ENCODE measurements around the gene GAGE10. TPM values are rescaled to one million over a fixed set of nuclear protein-coding genes. Genes with fewer than 3 reads are reported as not detected.

GAGE10 gene
- total RNA-seq, 4 donors from 2014 or later: not detected

DNA sequence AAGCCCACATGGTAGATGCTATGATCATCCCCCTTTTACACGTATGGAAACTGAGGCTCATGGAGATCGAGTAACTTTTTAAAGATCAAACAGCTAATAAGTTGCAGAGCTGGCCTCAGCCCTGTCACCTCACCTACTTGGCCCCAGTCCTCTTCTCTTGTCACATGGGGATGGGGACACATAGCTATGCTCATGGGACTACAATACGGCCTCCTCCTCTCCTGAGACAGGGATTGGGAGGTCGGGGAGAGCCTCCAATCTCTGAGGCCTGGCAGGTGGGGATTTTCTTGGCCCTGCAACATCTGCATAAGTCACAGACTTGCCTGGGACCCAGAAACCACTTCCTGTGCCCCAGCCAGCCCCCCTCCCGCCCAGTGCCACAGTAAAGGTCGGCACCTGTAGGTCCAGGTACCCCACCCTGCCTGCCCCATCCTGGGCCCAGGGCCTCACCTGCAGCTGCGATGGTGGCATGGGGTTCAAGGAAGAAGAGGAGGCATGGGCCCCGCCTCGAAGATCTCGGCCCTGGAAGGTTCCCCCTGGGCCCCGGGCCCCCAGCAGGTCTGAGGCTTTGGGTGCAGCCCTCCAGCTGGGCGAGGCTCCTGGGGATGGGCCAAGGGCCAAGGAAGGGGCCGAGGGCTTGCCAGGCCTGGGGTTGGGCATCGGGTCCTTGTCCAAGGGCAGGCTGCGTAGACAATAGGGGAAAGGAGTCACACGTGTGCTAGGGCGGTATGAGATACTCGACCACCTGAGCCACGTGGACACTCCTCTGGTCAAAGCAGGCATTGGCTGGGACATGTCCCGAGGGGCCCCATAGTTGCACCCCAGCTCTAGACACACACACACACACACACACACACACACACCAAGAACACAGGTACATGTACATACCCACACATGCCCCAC is 45.3 kb upstream of the GAGE10 start:
- intact Hi-C loops (cut with DNase I): no loop called here
- DNase-seq: no peak
- no peaks in the 10 kb centered on the region for H3K36me3 ChIP-seq
- 74 to 90% methylated on average over 5 to 6 of the region's 20 CpGs for WGBS, 2 donors
- H3K27ac ChIP-seq: no peak overlapping the region
- H3K9me3 ChIP-seq: no peaks in the 10 kb centered on the region
- no peak for TF ChIP-seq POLR2A (IDR thresholded peaks at IDR 0.05)
- TF ChIP-seq, protein P1, sequence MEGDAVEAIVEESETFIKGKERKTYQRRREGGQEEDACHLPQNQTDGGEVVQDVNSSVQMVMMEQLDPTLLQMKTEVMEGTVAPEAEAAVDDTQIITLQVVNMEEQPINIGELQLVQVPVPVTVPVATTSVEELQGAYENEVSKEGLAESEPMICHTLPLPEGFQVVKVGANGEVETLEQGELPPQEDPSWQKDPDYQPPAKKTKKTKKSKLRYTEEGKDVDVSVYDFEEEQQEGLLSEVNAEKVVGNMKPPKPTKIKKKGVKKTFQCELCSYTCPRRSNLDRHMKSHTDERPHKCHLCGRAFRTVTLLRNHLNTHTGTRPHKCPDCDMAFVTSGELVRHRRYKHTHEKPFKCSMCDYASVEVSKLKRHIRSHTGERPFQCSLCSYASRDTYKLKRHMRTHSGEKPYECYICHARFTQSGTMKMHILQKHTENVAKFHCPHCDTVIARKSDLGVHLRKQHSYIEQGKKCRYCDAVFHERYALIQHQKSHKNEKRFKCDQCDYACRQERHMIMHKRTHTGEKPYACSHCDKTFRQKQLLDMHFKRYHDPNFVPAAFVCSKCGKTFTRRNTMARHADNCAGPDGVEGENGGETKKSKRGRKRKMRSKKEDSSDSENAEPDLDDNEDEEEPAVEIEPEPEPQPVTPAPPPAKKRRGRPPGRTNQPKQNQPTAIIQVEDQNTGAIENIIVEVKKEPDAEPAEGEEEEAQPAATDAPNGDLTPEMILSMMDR (IDR thresholded peaks at IDR 0.05): no peak
- no peaks in the 10 kb centered on the region for H3K27me3 ChIP-seq
- no peak overlapping the region for H3K4me3 ChIP-seq (replicated peaks in 1 of 3)
- no peaks in the 10 kb centered on the region for H3K4me1 ChIP-seq

DNA sequence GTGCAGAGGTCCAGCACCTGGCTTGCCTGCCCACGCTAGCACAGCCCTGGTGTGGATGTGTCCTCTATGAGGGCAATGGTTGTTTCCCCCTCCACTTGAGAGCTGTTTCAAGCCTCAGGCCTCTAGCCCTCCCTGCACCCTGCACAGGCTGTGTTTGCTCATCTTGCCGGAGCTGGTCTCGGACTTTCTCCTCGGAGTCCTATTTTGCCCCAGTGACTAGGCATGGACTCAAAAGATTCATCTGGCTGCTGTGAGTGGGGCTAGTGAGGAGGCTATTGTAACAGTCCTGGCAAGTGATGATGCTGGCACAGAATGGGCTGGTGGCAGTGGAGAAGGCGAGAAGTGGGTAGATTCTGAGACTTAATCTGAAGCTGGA is 44.7 kb upstream of the GAGE10 start:
- no peak for DNase-seq
- H3K36me3 ChIP-seq: no peaks in the 10 kb centered on the region
- no peaks in the 10 kb centered on the region for H3K27me3 ChIP-seq
- TF ChIP-seq, protein P1 (IDR thresholded peaks at IDR 0.05): no peak
- TF ChIP-seq POLR2A (IDR thresholded peaks at IDR 0.05): no peak
- H3K4me3 ChIP-seq (replicated peaks in 1 of 3): no peak overlapping the region
- H3K9me3 ChIP-seq: no peaks in the 10 kb centered on the region
- H3K27ac ChIP-seq: no peak overlapping the region
- 69 to 100% methylated on average over 1 to 5 of the region's 5 CpGs for WGBS, 2 donors
- intact Hi-C loops (cut with DNase I): no loop called here
- H3K4me1 ChIP-seq: no peaks in the 10 kb centered on the region

DNA sequence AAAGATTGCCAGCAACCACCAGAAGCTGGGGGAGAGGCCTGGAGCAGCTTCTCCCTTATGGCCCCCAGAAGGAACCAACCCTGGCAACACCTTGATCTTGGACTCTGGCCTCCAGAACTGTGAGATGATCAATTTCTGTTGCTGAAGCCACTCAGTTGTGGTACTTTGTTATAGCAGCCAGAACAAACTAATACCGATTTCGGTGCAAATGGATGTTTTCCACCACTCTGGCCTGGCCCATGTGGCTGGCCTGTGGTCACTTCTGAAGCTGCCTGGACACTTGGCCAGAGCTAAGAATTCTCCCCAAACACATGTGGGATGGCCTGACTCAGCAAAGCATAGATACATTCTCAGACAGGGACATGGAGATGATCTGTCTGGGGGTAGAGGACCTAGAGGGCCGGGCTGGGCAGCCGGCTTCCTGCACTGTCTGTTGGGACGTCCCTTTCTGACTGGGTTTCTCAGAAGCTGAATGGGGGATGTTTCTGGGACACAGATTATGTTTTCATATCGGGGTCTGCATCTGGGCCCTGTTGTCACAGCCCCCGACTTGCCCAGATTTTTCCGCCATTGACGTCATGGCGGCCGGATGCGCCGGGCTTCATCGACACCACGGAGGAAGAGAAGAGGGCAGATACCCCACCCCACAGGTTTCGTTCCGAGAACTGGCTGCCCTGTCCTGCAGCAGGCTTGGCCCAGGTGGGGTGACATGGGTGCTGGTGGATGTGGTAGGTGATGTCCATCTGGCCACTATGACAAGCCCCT is 43.0 kb upstream of the GAGE10 start:
- no peaks in the 10 kb centered on the region for H3K36me3 ChIP-seq
- H3K9me3 ChIP-seq: no peaks in the 10 kb centered on the region
- WGBS, 2 donors: 92 to 100% methylated on average over 1 to 12 of the region's 17 CpGs
- no peak overlapping the region for H3K4me3 ChIP-seq (replicated peaks in 1 of 3)
- no peaks in the 10 kb centered on the region for H3K27me3 ChIP-seq
- no peaks in the 10 kb centered on the region for H3K4me1 ChIP-seq
- H3K27ac ChIP-seq: no peak overlapping the region
- intact Hi-C loops (cut with DNase I): no loop called here
- no peak for TF ChIP-seq POLR2A (IDR thresholded peaks at IDR 0.05)
- TF ChIP-seq, protein P1 (IDR thresholded peaks at IDR 0.05): no peak
- DNase-seq: no peak

DNA sequence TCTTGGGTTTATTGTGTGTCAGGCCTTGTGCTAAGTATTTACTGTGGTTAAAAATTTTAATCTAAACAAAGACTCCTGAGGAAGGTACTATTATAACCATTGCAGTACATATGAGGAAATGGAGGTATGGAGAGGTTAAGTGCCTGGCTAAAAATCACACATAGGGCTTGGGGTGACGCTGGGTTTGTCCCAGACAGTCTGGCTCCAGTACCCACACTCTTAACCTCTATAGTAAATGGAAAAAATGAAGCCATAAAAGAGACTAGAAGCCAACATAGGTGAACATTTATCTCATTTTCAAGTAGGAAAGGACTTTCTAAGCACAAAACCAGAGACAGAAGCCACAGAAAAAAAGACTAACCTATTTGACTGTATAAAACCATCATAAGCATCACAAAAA is 40.8 kb upstream of the GAGE10 start:
- Histone ChIP-seq H3K27me3 (no peaks in the 10 kb centered on the region), H3K4me3 (replicated peaks in 1 of 3) (no peak overlapping the region), H3K27ac (no peak overlapping the region), H3K36me3 (no peaks in the 10 kb centered on the region), H3K9me3 (no peaks in the 10 kb centered on the region), H3K4me1 (no peaks in the 10 kb centered on the region)
- TF ChIP-seq, protein P1 (IDR thresholded peaks at IDR 0.05): no peak
- no peak for TF ChIP-seq POLR2A (IDR thresholded peaks at IDR 0.05)
- DNase-seq: no peak
- intact Hi-C loops (cut with DNase I): no loop called here
- WGBS, 2 donors: 58 to 64% methylated on average over 1 of the region's 1 CpG

DNA sequence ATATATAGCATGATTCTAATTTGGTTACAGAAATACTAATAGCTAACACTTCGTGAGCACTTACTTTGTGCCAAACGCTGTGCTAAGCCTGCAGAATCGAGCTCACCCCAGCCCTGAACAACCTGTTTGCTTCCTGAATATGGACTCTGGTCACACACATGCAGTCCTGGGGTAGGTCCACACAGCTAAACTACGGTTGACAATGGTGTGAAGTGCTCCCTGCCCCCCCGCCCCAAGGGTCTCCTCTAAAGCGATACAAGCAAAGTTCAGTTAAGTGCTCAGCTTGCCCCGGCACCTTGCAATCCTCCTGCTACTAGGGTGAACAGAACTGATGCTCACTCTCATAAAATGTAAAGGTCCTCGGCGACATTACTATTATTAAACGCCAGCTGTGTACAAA is 39.8 kb upstream of the GAGE10 start:
- TF ChIP-seq, protein P1 (IDR thresholded peaks at IDR 0.05): no peak
- TF ChIP-seq POLR2A (IDR thresholded peaks at IDR 0.05): no peak
- Histone ChIP-seq H3K36me3 (no peaks in the 10 kb centered on the region), H3K4me1 (no peaks in the 10 kb centered on the region), H3K27ac (no peak overlapping the region), H3K4me3 (replicated peaks in 1 of 3) (no peak overlapping the region), H3K9me3 (no peaks in the 10 kb centered on the region), H3K27me3 (no peaks in the 10 kb centered on the region)
- DNase-seq: no peak
- intact Hi-C loops (cut with DNase I): no loop called here
- WGBS, 2 donors: 85 to 89% methylated on average over 8 to 10 of the region's 10 CpGs
